ENCODE data around the gene GH1.

Gene GH1

DNA sequence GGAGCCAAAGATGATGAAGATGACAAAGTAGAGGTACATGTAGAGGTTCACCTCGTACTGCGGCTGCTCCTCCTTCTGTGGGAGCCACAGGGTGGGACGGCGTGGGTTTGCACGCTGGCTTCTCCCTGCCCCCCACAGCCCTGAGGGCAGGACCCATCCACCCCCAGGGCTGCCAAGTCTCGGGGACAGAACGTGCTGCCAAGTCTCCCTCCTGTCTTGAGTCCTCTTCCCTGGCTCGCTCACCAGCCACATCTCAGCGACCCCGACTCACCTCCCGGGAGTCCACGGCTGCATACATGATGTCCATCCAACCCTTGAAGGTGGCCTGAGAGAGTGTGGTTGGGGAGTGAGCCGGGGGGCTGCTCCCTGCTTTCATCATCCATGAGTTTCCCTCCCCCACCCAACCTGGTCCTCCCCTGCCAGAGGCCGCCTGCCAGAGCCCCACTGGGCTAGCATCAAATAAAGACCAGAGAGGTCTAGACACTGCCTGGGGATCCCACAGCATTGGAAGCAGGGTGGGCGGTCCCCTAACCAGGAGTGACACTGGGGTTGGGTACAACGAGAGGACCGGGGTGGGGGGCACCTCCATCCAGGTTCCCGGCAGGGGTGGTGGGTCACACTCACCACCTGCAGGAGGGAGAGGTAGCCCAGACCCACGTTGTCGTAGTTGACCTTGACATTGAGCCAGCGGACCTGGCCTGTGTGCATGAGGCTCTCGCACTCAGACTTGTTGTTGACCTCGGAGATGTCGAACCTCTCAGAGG lies 26.3 kb upstream of the GH1 start:
- DNase-seq (ENCODE audit: low spot score): no peak

DNA sequence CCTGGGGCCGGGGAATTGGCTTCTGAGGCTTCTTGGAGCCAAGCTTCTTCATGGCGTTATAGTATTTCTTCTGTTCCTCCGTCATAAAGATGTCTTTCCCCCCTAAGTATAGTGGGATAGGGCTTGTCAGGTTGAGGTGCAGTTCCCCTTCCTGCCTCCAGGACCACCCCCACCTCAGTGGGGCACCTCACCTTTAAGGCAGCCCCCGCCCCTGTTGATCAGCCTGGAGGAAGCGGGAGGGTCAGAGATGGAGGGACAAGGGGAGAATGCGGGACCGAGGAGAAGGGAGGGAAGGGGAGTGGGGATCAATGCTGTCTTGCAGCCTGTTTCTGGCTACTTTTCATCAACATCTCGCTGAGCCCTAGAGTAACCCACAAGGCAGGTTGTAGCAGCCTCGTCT lies 25.1 kb upstream of the GH1 start:
- no peak for DNase-seq (ENCODE audit: low spot score)

DNA sequence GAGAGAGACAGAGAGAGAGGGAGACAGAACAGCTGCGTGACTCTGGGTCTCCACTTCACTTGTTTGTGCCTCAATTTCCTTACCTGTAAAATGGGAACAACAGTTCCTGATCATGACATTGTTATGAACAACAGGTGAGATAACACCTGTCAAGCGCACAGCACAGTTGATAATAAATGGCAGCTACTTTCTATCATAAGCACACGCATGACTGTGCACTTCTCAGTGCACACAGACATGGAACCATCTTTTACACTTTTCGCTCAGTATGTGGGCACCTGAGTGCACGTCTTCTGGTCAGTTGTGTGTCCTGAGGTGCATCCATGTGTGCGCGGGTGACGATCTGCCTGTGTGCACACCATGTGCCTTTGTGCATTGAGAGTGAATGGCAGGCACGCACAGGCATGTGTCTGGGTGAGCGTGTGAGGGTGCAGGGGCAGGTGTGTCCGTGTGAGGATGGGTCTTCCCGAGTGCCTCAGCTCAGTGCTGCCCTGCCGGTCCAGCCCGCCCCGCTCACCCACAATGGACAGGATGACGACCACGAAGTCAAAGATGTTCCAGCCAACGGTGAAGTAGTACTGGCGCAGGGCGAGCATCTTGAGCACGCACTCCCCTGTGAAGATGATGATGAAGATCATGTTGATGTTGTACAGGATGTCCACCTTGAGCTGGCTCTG lies 23.8 kb upstream of the GH1 start:
- no peak for DNase-seq (ENCODE audit: low spot score)

DNA sequence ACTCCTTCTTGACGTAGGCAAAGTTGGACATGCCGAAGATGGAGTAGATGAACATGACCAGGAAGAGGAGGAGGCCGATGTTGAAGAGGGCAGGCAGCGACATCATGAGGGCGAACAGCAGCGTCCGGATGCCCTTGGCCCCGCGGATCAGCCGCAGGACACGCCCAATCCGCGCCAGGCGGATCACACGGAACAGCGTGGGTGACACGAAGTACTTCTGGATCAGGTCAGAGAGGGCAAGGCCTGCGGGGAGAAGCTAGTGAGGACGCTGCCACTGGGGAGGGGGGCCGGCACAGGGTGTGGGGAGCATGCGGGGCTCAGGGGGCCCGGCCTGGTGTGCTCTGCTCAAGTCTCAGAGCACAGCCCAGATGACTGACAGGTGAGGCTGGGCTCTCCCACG lies 23.1 kb upstream of the GH1 start:
- DNase-seq (ENCODE audit: low spot score): no peak

DNA sequence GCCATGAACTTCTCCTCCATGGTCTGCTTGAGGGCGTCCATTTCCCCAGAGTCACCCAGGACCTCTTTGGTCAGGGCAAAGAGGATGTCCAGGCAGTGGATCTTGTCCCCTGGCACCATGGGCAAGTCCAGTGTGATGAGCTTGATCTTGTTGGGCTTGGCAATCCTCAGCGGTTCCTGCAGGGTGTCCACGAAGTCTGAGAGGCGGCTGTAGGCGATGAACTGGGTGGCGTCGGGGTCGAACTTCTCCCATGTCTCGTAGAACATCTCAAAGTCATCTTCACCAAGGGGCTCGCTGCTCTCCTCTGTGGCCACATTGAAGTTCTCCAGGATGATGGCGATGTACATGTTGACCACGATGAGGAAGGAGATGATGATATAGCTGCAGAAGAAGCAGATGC lies 22.5 kb upstream of the GH1 start:
- DNase-seq (ENCODE audit: low spot score): no peak

DNA sequence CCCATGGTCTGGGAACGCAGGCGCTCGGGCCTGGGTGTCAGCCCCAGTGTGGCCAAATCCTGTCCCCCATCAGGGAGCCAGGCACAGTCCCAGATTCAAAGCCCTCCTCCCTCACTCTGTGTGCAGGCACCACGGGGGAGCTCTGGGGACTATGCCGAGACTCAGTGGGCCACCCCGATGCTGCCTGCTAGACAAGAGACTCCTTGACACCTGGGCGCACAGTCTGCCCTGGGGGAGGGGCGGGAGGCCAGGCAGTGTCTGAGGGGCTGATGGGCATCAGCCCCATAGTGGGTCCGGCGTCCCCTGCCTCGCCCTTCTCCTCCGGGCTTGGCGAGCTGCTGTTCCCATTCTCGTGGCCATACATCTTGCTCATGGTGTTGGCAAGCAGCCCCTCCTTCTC lies 21.9 kb upstream of the GH1 start:
- no peak for DNase-seq (ENCODE audit: low spot score)

DNA sequence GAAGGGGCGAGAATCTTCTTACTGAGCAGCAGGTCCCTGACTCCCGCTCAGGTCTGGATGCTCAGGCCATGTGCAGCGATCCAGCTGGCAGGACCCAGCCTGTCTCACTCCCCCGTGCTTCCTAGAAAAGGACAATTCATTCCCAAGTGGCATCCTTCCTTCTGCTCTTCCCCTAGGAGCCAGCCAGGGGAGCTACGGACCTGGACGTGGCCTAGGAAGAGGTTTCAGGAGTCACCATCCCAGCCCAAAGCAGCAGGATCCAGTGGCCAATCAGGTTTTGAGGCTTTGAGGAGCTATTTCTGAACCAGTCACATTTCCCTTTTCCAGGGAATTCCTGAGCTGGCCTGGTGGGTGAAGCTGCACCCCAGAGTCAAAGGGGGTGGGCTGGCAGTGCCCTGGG lies 21.2 kb upstream of the GH1 start:
- DNase-seq (ENCODE audit: low spot score): no peak

DNA sequence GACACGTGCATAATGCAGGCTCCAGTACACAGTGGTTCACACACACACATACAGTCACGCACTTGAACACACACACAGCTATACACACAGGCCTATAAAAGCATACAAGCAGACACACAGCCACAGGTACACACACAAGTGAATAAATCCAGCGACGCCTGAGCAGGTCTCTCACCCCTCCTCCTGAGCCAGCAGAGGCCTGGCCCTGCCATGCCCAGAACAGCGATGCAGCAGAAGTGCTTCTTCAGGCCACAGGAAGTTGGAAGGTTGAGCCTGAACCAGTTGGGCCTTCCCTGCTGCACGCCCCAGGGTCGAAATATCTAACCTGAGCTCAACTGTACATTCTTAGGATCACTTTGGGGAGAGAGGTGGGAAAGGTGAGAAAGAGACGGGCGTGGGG lies 20.8 kb upstream of the GH1 start:
- no peak for DNase-seq (ENCODE audit: low spot score)

DNA sequence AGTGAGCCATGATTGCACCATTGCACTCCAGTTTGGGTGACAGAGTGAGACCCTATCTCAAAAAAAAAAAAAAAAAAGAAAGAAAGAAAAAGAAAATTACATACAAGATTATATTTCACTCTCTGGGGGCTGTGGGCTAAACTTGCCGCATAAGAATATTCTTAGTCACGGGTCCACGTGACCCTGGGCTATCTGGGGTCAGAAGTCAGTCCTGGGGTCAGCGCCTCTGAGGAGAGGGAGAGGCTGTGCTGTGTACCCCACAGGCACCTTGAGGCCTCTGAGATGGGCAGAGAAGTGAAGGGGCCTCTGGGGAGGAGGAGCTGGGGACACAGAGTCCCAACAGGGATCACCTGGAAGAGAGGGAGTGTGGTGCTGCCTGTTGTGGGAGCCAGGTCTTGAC lies 19.3 kb upstream of the GH1 start:
- DNase-seq (ENCODE audit: low spot score): no peak

DNA sequence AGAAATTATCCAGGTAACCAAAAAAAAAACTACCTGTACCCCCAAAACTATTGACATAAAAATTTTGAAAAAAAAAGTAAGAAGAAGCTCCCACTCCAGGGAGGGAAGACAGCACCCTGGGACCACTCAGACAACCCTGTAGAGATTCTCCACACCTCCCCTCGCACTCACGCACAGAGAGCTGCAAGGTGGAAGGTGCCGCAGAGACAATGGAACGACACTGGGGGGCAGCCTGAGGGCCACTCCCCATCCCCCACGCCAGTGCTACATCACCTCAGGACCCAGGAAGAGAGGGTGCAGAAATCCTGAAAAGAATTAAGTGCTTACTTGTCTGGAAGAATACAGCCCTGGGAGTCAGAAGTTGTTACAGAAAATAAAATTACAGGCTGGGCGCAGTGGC lies 18.7 kb upstream of the GH1 start:
- DNase-seq (ENCODE audit: low spot score): no peak

DNA sequence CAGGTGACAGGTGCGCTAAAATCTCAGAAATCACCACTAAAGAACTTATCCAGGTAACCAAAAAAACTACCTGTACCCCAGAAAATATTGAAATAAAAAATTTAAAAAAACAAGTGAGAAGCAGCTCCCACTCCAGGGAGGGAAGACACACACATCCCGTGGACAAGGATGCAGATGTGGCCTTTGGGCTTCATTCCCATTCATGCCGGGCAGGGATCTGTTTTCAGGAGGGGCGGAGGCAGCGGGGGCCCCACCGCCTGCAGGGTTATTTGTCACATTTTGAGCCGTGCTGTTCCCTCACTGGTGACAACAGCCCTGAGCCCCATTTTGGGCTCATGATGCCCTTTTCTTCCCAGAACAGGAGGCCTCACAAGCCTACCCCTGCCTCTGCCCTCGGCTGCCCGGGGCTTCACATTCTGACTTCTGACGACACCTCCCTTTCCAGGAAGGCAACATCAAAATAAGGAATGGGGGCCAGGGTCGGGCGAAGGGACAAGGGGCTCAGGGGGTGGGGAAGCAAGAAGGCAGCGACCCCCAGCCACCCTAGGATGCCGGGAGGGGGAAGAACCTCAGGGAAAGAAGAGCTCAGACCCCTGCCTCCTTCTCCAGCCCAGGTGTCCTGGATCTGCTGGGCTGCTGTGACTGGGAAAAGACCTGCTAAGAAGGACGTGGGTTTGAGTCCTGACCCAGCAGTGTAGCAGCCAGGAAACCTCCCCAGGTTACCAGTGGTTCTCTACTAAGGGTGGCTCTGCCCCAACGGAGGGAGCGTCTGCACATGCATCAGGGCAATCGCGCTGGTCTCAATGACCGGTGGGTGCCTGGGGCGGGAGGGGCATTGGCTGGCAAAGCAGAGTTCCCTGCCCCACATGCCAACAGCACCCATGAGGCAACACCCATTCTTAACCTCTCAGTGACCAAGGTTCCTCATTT lies 15.8 kb upstream of the GH1 start:
- no peak for DNase-seq (ENCODE audit: low spot score)

DNA sequence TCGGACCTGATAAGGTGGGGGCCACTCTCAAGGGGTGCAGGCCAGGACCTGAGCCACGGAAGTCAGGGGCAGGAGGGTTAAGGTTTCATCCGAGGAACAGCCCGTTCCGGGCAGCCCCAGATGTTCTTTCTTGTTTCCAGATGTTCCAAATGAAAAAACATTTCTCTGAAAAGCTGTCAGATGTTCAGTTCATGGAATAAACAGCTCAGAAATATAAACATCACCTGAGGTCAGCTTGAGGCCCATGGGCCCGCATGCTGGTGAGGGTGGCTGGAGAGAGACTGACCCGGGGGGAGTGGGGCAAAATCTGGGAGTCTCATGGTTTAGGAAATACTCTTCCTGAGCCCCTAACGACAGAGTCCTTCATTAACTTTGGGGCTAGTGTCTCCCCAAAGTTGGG lies 15.0 kb upstream of the GH1 start:
- DNase-seq (ENCODE audit: low spot score): no peak

DNA sequence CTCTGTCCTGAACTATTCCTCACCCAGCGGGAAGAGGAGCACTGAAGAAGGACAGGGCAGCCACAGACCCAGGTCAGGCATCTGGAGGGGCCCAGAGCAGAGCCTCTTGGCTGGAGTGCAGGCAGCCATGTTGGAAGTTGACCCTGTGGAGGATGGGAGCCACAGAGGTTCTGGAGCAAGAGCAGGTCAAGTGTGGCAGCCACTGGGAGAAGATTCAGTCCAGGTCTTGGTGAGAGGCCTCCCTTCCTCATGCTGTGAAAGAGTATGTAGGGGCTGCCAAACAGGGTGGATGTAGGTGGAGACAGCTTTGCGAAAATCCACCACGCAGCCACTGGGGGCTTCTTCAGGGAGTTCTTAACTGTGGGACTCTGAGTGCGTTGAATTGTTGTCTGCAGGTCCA lies 14.1 kb upstream of the GH1 start:
- no peak for DNase-seq (ENCODE audit: low spot score)

DNA sequence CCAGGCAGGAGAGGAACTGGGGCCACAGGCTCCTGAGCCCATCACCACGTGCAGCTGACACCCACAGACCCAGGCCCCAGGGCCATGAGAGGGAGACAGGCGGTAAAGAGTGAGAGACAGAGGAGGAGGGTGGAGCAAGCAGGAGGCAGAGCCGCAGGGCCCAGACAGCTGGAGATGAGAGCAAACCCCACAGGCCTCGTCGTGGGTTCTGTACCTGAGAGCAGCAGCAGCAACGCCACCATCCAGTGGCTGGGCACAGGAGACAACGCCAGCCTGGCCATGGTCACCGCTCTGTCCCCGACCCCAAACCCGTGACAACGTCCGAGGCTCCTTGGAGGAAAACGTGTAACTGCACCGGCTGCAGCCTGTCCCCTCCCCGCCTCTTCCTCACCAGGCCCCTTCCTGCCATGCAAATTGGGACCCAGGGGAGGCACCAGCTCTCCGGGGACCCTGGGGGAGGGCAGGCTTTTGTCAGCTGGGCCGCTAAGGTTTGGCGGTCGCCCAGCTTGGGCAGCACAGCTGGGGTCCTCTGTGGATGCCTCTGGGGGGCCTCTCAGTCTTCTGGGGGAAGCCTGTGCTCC lies 13.4 kb upstream of the GH1 start, which contains the start of gene CD79B:
Gene CD79B, minus strand, starts transcription at position 351 of the 581 bp plus-strand sequence. Its CDS starts 70 bp downstream, at position 281.
- no peak for DNase-seq (ENCODE audit: low spot score)

DNA sequence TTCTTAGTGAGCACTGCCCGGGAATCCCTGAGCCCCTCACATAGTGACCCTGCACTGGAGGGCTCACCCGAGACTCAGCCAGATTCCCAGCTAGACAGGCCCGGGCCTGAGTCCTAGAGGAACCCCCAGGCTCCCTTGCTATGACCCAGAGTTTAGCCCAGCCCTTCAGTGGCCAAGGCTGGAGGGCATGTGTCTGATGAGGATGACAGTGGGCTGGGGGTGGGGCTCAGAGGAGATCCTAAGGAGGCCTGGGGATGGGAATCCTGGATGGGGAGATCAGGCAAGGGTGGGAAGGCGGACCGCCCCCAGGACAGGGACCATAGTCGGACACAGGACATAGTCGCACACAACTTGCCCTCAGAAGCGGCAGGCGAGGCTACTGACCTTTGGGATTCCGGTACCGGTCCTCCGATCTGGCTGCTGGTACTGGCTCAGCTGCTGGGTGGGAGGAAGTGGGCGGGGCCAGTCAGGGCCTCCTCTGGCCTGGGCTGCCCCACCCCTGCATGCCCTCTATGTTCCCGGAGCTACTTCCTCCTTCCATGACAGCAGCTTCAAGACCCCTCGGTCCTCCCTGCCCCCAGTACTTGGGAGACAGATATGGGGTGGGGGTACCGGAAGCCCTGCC lies 12.4 kb upstream of the GH1 start:
- DNase-seq (ENCODE audit: low spot score): no peak

DNA sequence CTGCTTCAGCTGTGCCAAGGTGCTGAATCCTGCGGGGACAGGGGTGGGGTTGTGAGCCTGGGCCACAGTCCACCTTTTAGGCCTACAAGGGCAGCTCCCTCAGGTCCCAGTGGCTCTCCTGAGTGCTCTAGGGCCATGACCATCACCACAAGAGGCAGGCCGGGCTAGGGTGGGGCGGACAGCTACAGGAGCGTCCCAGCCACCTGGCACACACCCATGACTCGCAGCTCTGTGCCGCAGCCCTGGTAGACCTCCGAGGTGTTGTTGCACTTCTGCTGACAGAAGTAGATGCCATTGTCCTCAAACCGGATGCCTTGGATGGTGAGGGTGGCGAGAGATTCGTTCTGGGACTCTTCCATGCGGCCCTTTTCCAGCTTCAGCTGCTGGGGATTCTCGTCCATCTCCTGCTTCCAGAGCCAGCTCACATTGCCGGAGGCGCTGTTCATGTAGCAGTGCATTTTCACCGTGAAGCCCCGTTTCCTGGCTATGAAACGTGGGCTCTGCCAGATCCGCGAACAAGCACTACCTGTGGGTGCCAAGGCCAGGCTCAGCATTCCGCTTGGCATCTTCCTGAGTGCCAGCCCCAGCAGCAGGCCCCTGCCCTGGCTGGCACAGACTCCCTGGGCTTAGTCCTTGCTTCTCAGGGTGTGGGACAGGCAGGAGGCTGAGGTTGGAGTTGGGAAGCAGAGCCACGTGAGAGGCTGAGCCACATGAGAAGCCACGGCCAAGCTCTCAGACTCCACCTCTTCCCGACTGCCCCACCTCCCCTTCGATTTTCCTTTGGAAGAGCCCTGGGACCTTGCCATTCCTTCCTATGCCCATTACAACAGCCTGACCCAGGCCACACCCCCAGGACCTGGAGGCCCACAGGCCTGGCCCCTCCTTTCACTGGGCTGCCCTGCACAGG lies 11.5 kb upstream of the GH1 start:
- no peak for DNase-seq (ENCODE audit: low spot score)

DNA sequence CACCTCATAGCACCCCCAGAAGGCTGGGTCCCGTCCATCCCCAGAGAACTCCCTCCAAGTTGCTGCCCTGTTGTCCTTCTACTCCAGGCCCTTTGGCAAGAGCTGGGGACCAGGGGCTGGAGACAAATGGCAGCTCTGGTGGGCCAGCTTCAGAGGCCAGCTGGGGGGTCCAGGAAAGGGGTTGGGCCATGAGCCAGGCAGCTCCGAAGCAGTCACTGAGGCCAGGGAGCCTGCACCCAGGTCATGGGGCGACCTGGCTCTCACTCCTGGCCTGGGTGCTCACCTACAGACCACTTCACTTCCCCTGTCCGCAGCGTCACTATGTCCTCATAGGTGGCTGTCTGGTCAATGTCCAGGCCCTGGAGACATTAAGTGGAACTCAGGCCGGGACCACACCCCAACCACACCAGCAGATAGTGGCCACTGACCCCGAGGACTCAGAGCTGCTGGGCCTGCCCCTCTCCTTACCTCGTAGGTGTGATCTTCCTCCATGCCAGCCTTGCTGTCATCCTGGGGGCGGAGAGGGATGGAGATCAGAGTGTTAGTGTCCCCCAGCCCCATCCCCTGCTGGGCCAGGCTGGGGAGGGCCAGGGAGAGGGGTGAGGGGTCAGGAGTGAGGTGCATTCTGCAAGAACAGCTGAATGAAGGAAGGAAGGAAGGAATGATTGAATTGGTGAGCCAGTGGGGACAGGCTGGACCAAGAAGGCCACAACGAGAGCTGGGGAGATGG lies 10.5 kb upstream of the GH1 start:
- DNase-seq (ENCODE audit: low spot score): no peak

DNA sequence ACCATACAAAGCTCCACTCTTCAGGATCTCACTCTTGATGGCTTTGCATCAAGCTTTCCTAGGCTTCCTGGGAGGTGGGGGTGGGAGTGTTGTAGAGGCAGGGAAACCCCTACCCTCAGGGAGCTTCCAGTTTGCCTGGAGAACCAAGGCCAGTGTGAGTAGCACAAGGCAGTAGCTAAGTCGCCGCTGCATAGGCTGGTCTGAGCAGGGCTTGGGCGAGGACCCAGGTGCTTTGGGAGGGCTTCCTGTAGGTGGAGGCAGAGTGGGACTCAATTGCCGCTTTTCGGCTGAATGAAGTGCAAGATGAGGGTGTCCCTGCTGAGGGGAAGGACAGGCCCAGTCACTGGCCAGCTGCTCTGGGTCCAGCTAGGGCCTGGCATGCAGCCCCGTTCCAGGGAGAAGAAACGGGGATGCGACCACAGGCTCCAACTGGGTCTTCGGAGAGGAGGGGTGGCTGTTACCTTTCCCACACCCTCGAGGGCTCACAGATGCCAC lies 9.6 kb upstream of the GH1 start:
- DNase-seq (ENCODE audit: low spot score): no peak

DNA sequence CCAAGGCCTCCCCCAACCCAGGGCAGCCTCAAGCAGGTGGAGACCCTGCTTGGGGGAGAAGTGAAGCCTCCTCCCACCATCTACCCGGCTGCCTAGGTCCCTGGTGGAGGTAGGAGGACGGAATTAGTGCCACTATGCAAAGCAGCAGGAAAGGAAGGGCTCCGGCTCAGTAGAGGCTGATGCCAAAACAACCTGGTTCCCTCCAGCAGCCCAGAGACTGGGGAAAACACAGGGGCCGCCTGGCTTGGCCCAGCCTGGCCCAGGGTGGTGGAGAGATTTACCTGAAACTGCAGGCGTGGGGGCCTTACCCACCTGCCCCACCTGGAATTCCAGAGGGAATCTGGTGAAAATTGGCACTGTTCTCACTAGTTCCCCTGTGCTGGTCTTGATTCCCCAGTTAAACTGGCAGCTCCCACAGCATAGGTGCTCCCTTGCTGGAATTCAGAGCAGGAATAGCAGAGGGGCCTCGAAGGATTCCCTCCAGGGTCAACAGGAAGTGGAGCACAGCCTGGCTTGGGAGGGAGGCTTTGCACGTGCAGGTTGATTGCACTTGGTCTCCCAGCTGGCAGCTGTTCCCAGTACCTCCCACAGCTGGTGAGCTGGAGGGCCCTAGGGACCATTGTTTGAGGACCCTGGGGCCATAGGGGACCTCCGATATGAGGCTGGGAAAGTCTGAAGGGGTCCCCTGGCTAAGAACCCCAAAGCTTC lies 9.0 kb upstream of the GH1 start:
- DNase-seq (ENCODE audit: low spot score): no peak

Measured in AG08396 (cell line).